ENCODE measurements around the gene POM121. TPM values are rescaled to one million over a fixed set of nuclear protein-coding genes. Genes with fewer than 3 reads are reported as not detected.
"Not testable (repeated sequence)": the region's sequence is repeated elsewhere in the genome, so short reads cannot be mapped to it uniquely, and the experiment has no call there.

The POM121 gene
- total and polyA plus RNA-seq, 4 experiments from 2014 or later: 2.8 to 56.0 (median 36.3) TPM

- H3K27me3 Mint-ChIP-seq; CTCF ChIA-PET (ENCODE audit: partially characterized antibody); DNase-seq; H3K4me3 ChIP-seq (ENCODE audit: low read length in 2 of 2); H3K27me3 ChIP-seq (ENCODE audit: insufficient read depth, low read length); H3K4me1 ChIP-seq (ENCODE audit: insufficient read depth, low read length); H3K4me1 Mint-ChIP-seq; H3K9me3 Mint-ChIP-seq; H3K9me3 ChIP-seq (ENCODE audit: control insufficient read depth in 1 of 2, low read length in 2 of 2); intact Hi-C loops (cut with micrococcal nuclease); POLR2A ChIA-PET (ENCODE audit: partially characterized antibody); H3K4me3 Mint-ChIP-seq; H3K27ac ChIP-seq (ENCODE audit: low read depth, low read length); H3K27ac Mint-ChIP-seq; H3K36me3 Mint-ChIP-seq; H3K36me3 ChIP-seq (ENCODE audit: insufficient read depth, low read length): not testable (repeated sequence)
Measured at GRCh38 chr7:72997887-72998468, 73.1 kb downstream of the POM121 start.

Other genes with a start within 250 kb of the POM121 start
- gene TYW1B, start 96.9 kb upstream of the POM121 start, total RNA-seq: 1 to 10 TPM; 7.7 to 8.4 TPM
- 1 to 10 TPM in 1 of 2 donors, under 1 TPM in 1; 0.30 to 2.3 TPM for gene TYW1B, start 96.9 kb upstream of the POM121 start, polyA plus RNA-seq
- 1 to 10 TPM; 5.2 to 6.0 TPM for gene TRIM74, start 44.4 kb downstream of the POM121 start, total RNA-seq
- gene TRIM74, start 44.4 kb downstream of the POM121 start, polyA plus RNA-seq: under 1 TPM in 1 of 2 donors, not detected in 1; 0.34 TPM
- not detected for gene SPDYE8, start 104.7 kb downstream of the POM121 start, total RNA-seq
- gene SPDYE8, start 104.7 kb downstream of the POM121 start, polyA plus RNA-seq: under 1 TPM in 1 of 2 donors, not detected in 1; 0.10 TPM
- gene SPDYE11, start 132.8 kb downstream of the POM121 start, total RNA-seq: not detected
- gene SPDYE11, start 132.8 kb downstream of the POM121 start, polyA plus RNA-seq: under 1 TPM in 1 of 2 donors, not detected in 1; 0.10 TPM
- gene SPDYE9, start 160.9 kb downstream of the POM121 start, total RNA-seq: not detected
- under 1 TPM in 1 of 2 donors, not detected in 1; 0.10 TPM for gene SPDYE9, start 160.9 kb downstream of the POM121 start, polyA plus RNA-seq